Measurements from ENCODE around the gene SLC39A9.

- TF ChIP-seq TOX (CRISPR knock-in tag; IDR thresholded peaks at IDR 0.05; ENCODE audit: borderline replicate concordance) (no peak), OSR1 (CRISPR knock-in tag; IDR thresholded peaks at IDR 0.05) (no peak), GLIS3 (CRISPR knock-in tag; IDR thresholded peaks at IDR 0.05) (no peak)
Observed at GRCh38 chr14:69349091-69349777, 49.3 kb upstream of the SLC39A9 start.

Measured in SK-N-SH treated with all-trans-retinoic acid at 6 μM for 48 hours (cell line).